HG02884 (cell line): ENCODE measurements around the gene STRBP.
"Not testable (repeated sequence)": the region's sequence is repeated elsewhere in the genome, so short reads cannot be mapped to it uniquely, and the experiment has no call there.

Experiments used
- ATAC-seq: cut with Tn5 transposase; IDR thresholded peaks from one replicate; pipeline ENCODE4 v1.9.1; 2021; ENCODE audit warnings: mild to moderate bottlenecking, moderate library complexity; ENCODE audit not compliant: unreplicated experiment

Gene STRBP

GRCh38 chr9:123268465-123269259 lies at the start of gene STRBP:
TSS of gene STRBP (minus strand) at chr9:123268586. CDS start at chr9:123184134, 84,452 bp downstream.
- ATAC-seq: peak; percentile 78

GRCh38 chr9:123316053-123316718 lies 47.8 kb upstream of the STRBP start:
- ATAC-seq: no peak

DNA sequence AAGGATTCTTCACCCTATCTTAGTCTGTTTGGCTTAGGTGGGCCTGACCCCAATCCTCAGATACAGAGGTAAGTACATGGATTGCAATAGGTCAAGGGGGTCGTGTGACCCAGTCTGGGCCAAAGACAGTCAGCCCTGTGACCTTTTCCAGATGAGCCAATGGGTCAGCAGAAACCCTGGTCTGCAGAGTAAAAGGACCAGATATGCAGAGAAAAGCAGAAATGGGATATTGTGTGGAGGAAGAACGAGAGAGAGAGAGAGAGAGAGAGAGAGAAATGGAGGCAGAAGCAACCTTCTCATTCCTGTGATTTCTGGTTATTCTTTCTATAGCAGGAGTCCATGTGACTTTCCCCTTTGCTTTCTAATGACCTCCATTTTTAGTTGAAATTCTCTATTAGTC lies 47.2 kb upstream of the STRBP start:
- no peak for ATAC-seq

GRCh38 chr9:123314617-123315016 lies 46.2 kb upstream of the STRBP start:
- ATAC-seq: no peak

GRCh38 chr9:123312306-123312877 lies 44.0 kb upstream of the STRBP start:
- ATAC-seq: no peak

DNA sequence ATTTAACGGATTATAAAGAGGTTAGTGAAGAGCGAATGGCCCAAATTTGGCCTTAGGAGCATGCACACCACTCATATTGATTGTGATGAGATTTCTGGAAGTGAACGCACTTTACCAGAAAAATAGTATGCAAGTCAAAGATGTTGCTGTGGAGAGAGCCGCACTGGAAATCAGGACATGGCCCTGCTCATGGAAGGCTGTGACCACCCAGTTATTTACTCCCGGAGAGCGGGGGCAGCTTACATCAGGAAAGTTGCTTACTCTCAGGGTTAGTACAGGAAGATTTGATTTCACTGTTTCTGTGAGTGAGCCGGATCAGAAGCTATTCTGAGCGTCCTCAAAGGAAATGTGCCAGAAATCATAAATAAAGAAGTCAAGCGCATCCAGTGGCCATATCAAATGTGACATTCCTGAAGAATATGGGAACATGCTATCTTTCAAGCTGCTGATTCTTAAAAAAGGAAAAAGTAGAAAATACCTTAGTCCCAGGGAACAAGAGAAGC lies 42.9 kb upstream of the STRBP start:
- ATAC-seq: no peak

GRCh38 chr9:123310551-123311249 lies 42.3 kb upstream of the STRBP start:
- no peak for ATAC-seq

DNA sequence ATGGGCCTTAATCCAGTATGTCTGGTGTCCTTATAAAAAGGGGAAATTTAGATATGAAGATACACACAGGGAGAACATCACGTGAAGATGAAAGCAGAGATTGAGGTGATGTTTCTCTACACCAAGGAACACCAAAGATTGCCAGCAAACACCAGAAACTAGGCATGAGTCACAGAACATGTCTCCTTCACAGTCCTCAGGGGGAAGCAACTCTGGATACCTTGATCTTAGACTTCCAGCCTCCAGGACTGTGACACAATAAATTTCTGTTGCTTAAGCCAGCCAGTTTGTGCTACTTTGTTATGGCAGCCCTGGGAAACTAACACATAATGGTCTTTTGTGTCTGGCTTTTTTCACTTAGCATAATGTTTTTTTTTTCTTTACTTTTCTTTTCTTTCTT lies 41.2 kb upstream of the STRBP start:
- no peak for ATAC-seq

- no peak for ATAC-seq
Observed at GRCh38 chr9:123305879-123306278, 37.5 kb upstream of the STRBP start.

GRCh38 chr9:123304340-123304691 lies 35.9 kb upstream of the STRBP start:
- ATAC-seq: no peak

DNA sequence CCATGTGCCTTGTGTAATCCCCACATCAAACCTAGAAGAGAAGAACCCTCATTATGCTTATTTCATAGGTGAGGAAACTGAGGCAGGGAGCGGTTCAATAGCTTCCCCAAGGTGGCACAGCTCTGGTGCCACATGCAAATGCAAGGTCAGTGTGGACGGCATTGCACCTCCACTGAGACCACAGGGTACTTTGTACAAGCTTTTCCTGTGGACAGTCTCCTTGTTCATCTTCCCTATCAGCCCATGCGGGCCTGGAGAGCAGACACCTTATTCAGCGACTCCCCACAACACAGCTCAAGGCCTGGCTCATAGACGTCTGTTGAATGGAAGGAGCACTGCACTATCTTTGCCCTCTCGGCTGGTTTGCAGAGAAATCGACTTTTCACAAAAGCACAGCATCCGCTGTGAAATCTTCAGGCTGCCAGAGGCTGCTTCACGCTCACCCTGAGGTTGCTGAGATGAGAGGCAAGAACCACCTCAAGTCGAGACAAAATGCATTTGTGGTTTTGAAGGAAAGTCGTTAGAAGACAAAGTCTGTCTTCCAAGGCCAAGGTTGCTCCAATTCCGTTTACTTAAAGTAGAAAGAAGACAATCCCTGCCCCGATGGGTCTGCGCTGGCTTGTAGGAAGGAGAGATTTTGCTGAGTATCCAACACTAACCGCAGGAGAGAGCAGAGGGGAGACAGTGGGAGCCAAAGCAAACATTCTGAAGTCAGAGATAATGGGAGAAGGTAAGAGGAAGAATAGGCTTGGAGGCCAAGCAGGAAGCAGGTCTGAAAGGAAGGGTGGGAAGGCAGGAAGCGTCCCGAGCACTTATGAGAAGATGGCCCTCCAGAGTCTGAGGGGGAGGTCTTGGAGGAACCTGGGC lies 34.2 kb upstream of the STRBP start:
- ATAC-seq: no peak

- not testable (repeated sequence) for ATAC-seq
Observed at GRCh38 chr9:123301936-123302335, 33.5 kb upstream of the STRBP start.

DNA sequence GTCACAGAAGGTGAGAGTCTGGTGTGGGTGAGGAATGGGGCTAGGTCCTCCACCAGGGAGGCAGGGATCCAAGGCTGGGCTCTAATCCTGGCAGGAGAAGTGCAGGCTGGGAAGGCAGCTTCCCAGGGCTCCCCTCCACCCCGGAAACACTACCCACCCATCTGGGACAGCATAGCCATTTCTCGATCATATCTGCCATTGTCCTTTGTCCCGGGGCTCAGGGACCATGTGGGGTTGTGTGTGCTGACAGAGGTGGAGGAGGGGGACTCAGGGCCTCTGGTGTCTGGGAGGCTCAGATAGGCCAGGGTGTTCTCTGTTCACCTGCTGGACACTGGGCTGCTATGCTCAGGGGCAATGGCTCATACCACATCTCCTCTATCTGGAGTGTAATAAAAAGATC lies 32.2 kb upstream of the STRBP start:
- ATAC-seq: no peak

DNA sequence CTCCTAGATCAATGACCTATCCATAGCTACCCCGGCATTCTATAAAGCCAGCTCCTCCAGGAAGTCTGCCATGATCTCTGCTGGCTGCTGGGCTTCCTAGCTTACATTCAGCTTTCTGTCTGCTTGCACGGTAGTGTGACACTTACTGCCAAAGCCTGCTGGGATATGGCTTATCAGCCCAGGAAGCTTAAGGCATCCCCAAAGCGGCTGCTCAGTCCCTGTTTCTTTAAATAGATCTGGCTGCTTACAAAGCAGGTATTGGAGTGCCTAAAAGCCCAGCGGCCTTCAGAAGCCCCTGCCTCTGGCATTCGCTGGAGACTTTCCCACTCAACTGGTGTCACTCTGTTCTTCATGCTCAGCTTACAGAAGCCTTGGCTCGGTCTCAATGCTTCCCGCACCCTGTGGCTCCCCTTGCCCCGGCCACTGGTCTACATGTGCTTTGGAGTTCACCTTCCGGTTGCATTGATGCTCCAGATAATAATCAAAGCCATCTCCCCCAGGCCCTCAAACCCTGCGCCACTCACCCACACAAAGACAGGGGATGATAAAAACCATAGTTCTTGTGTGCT lies 31.3 kb upstream of the STRBP start:
- no peak for ATAC-seq

DNA sequence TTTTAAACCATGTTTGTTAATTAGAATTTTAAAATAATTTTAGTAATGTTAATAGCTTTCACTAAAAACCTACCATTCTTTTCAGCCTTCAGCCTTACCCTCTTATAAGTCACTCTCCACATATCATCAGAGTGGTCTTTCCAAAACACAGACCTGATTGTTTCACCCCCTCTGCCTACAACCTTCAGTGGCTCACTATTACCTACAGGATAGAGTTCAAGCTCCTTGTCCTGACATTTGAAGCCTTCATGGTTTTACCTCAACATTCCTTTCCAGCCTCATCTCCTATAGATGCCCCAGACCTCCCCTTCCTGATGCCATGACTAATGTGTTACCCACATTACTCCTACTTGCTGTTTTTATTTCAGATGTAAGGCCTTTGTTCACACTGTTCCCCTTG lies 27.8 kb upstream of the STRBP start:
- no peak for ATAC-seq

DNA sequence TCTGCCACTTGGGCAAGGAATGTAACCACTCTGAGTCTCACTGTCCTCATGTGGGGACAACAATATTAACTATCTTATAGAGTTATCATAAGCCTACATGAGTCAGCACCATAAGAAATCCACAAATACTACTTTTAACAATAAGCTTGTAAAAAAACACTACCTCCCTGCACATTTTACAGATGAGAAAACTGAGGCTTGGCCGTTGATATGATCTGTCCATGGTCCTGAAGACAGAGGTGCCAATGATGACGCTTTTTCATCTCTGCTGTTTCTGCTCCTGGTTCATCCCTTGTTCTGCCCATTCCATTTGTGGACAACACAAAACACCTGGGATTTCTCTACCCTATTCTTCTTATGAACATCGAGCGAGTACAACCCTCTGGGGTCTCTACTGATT lies 23.4 kb upstream of the STRBP start:
- ATAC-seq: no peak

DNA sequence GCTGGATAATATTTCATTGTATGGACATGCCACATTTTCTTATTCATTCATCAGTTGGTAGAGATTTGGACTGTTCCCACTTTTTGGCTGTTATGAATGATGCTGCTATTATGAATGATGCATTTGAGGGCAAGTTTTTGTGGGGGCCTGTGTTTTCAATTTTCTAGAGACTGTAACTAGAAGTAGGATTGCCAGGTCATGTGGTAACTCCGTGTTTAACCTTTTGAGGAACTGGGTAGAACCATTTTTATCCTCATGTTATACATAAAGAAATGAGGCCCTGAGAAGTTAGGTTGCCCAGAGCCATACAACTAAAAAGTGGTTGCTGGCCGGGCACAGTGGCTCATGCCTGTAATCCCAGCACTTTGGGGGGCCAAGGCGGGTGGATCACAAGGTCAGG lies 22.4 kb upstream of the STRBP start:
- no peak for ATAC-seq

DNA sequence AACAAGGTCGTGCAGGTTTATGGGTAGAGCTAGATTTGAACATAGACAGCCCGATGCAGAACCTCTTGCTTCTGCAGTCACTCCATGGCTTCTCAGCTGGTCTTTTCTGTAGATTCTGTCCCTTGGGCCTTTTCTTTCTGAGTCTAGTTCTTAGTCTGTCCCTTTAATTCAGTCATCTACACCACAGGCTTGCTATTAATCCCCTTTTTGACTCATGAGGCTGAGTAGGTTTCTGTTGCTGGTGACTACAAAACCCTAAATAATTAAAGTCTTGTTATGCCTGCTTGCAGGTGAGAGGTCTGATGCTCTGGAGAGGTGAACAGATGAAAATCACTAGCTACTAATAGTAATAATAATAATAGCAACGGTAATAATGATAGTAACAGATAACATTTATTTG lies 19.3 kb upstream of the STRBP start:
- no peak for ATAC-seq

GRCh38 chr9:123286324-123286723 lies 17.9 kb upstream of the STRBP start:
- no peak for ATAC-seq

GRCh38 chr9:123284656-123285055 lies 16.3 kb upstream of the STRBP start:
- no peak for ATAC-seq
